Measurements from ENCODE around the gene ADGRF3.
"Not testable (repeated sequence)": the region's sequence is repeated elsewhere in the genome, so short reads cannot be mapped to it uniquely, and the experiment has no call there.

The ADGRF3 gene

GRCh38 chr2:26276484-26277227 is 69.9 kb downstream of the ADGRF3 start:
- no peak for TF ChIP-seq CTCF (IDR thresholded peaks at IDR 0.05; ENCODE audit: low read depth, low read length)
- no peak overlapping the region for H3K4me3 ChIP-seq (ENCODE audit: low read depth, low read length)

GRCh38 chr2:26274058-26274613 is 72.5 kb downstream of the ADGRF3 start:
- TF ChIP-seq CTCF (IDR thresholded peaks at IDR 0.05; ENCODE audit: low read depth, low read length), result no peak
- no peak overlapping the region for H3K4me3 ChIP-seq (ENCODE audit: low read depth, low read length)

- H3K4me3 ChIP-seq (ENCODE audit: low read depth, low read length), result no peak overlapping the region
- no peak for TF ChIP-seq CTCF (IDR thresholded peaks at IDR 0.05; ENCODE audit: low read depth, low read length)
Observed at GRCh38 chr2:26273501-26273900, 73.1 kb downstream of the ADGRF3 start.

GRCh38 chr2:26270373-26270772 is 76.2 kb downstream of the ADGRF3 start:
- H3K4me3 ChIP-seq (ENCODE audit: low read depth, low read length), result no peak overlapping the region
- no peak for TF ChIP-seq CTCF (IDR thresholded peaks at IDR 0.05; ENCODE audit: low read depth, low read length)

GRCh38 chr2:26269571-26270158 is 76.9 kb downstream of the ADGRF3 start:
- H3K4me3 ChIP-seq (ENCODE audit: low read depth, low read length), result no peak overlapping the region
- no peak for TF ChIP-seq CTCF (IDR thresholded peaks at IDR 0.05; ENCODE audit: low read depth, low read length)

- H3K4me3 ChIP-seq (ENCODE audit: low read depth, low read length), result not testable (repeated sequence)
Observed at GRCh38 chr2:26268670-26269385, 77.8 kb downstream of the ADGRF3 start.

GRCh38 chr2:26268213-26268612 is 78.4 kb downstream of the ADGRF3 start:
- no peak overlapping the region for H3K4me3 ChIP-seq (ENCODE audit: low read depth, low read length)
- TF ChIP-seq CTCF (IDR thresholded peaks at IDR 0.05; ENCODE audit: low read depth, low read length), result no peak

- not testable (repeated sequence) for H3K4me3 ChIP-seq (ENCODE audit: low read depth, low read length)
Observed at GRCh38 chr2:26258836-26259235, 87.8 kb downstream of the ADGRF3 start.
